MV-4-11 (cell line): ENCODE measurements around the gene TMTC1.
A peak's percentile ranks its signal among the peaks of the same experiment; 100 is the strongest.

Source experiments
- DNase-seq: peaks from one replicate; lab custom pipeline; 2025; lab: John Stamatoyannopoulos, UW

TMTC1 gene

DNA sequence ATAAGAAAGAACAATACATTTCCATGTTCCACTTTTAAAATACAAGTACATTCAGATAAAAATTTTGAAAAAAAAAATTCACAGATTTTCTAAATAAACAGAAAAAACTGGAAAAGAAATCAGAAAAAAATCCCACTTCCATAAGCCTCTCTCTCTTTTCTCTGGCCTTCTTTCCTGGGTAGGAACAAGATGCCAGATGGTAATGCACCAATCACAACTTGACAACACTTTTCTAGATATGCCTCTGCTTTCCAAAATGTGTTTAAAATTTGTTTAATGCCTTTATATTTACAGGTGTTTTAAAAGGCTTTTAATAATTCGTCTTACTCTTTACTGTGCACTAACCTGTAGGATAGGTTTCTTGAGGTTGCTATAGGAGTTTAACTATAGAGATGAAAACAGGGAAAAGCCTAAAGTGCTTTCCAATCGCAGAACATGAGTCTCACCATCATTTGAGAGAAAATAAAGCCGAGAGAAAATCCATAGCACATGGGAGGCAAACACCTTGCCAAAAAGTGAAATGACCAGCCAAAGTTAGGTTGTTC, 74.2 kb downstream of the TMTC1 start:
- DNase-seq, result no peak

DNA sequence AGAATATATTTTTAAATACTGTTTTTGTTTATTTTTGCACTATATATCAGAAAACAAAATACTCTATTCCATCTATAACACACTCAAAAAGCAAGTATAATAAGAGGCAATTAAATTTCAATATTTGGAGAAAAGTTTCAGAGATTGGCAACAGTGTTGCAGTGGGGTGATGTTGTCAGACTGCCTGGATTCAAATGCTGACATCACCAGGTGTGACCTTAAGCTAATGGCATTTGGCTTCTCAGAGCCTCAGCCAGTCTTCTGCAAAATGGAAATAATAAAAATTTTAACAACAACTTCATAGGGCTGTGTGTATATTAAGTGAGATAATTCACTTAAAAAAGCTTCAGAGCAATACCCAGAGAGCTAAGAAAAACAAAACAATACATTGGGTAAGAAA, 74.7 kb downstream of the TMTC1 start:
- DNase-seq, result no peak

DNA sequence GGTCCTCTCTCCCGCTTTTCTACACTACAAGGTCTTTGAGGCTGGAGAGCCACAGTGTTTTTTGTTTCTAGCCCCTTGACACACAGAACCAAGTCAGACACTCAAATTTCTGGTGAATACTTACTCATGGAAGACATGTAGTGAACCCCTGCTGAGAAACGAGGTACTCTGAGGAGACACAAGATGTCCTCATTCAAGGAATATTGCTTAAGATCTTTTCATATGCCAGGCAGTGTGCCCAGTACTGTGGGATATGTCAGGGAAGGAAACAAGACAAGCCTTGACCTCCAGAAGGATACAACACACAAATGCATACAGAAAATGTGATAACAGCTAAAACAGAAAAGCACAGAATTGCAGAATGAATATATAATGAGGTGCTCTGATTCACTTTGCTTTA, 75.9 kb downstream of the TMTC1 start:
- DNase-seq, result no peak

DNA sequence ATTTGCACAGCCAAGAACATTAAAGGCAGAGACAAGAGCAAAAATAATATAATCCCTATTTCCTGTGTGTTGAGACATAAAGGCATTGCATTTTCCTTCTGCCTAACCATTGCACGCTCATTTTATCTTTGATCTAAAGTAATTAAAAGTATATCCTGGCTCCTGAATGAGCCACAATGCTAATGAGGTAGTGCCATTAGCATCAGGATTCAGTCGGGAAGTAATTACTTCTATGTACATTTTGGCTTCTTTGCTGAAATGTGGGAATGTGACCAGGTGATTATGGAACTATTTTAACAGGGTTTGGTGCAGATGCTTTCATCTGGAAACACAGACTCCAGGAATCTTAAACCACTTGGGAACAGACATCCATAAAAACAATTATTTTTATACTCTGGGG, 77.4 kb downstream of the TMTC1 start:
- DNase-seq, result no peak

DNA sequence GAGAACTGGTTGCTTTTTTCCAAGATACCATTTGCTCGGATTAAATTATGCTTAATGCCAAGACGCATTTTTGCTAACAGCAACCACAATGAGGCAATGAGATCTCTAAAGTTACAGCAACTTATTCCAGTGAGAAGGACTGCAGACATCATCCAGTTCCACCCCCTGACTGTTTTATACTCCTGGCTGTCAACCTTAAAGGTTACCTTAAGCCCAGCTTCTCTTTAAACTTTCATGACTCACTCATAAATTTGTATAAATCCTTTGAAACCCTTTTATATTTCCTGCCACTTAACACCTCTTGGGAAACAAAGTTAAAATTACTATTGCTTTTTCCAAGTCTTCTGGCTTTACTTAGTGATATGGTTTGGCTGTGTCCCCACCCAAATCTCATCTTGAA, 80.2 kb downstream of the TMTC1 start:
- DNase-seq, result peak; percentile 15

DNA sequence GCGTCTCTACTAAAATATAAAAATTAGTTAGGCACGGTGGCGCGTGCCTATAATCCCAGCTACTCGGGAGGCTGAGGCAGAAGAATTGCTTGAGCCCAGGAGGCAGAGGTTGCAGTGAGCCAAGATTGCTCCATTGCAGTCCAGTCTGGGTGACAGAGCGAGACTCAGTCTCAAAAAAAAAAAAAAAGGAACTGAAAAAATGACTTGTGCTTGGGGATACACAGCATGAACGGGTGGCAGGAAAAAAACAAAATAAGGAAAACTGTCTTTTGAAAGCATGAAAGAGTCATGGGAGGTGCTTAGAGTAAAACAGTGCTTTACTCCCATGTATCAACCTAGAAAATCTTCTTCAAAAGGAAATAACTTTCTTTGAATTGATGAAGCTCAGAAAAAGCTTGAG, 80.8 kb downstream of the TMTC1 start:
- DNase-seq, result peak; percentile 85

DNA sequence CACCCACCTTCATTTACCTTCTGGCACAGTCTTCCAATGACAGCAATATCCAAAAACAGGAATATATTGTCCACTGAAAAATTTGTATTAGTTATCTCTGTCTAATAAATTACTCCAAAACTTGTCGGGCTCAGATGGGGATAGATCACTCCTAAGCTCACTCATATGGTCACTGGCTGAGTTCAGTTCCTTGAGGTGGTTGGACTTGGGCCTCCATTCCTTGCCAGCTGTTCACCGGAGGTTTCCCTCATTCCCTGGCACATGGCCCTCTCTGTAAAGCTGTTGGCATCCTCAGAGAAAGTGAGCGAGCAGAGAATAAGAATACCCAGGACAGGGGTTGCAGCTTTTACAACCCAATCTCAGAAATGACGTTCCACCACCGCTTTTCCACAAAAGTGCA, 81.5 kb downstream of the TMTC1 start:
- no peak for DNase-seq

DNA sequence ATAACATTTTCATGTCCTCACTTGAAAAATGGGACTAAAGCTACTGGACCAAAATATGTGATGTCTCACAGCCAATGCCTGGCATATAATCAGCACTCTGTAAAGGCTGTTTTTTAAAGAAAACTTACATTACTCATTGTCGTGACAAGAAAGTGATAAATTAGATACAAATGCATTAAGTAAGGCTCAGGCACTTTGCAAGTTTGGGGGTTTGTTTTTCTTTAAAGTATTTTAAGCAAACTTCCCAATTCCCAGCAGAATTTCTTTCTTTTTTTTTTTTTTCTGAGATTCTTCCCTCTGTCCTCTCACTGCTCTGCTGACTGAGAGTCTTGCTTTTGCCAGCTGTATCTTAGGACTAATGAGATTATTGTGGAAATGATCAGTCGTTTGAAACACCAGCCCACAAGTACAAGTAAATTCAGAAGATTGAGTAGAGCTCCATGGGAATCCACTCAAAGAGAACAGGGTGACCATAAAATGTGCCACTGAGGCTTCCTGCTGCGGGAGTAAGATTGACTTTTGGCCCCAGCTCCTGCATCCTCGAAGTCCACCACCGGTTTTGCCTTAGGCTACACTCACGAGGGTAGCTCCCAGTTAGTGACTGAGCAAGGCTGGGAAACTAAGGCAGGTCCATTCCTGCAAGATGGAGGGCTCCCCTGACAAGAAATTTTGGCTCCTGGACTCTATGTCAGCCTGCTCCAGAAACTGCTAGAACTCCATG, 82.8 kb downstream of the TMTC1 start:
- DNase-seq, result no peak

DNA sequence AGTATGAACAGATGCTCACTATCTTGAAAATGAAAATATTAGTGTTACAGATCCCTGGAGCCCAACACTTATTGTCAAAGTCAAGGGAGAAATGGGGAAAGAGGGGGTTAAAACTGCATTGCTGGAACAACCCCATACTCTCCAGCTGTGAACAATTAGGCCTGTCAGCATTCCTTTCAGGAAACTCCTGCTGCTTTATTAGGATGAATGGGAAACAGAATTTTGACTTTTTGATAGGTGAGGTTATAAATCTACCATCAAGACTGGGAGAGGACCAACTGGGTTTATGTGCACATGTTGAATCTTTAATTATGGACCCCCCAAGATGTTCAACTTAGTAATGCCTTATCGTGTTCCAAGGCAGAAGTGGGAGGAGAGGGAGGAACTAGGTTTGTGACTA, 85.0 kb downstream of the TMTC1 start:
- no peak for DNase-seq

DNA sequence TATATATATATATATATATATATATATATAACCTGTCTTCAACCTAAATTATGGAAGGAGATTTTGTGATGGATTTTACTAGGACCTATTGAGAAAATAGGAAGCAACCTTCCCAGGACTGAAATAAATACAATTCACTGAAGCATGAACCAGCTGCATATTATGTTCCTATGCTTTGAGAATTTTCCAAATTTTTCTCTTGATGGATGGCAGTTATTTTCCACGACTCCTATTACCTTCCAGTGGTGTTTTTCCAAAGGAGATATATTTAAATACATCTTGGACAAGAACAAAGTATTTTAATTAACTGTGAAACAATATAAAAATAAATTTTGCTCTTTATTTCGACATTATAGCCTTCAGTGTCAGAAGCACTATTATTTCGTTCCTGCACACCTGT, 87.9 kb downstream of the TMTC1 start:
- DNase-seq, result no peak

DNA sequence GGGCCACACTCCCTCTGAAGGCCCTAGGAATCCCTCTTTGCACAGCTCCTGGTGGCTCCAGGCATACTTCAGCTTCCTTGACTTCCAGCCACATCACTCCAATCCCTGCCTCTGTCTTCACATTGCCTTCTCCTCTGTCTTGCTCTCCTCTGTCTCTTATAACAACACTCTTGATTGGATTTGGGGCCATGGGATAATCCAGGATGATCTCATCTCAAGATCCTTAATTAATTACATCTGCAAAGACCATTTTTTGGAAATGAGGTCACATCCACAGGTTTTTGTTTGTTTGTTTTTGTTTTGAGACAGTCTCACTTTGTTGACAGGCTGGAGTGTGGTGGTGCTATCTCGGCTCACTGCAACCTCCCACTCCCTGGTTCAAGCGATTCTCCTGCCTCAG, 88.7 kb downstream of the TMTC1 start:
- DNase-seq, result no peak

DNA sequence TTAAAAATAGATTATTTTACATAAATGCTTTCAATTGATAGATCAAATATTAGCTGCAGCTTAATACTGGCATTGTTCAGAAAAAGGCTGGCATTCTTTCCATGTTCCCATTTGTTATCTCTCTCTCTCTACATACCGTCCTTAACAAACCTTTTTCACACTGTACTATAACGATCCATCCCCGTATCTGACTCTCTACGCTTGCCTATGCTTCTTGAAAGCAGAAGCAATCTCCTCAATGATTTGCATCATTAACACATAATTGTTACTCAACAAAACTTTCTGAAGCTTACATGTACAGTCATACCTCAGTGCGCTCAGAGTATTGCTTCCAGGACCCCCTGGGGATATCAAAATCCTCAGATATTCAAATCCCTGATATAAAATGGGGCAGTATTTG, 89.7 kb downstream of the TMTC1 start:
- DNase-seq, result no peak

DNA sequence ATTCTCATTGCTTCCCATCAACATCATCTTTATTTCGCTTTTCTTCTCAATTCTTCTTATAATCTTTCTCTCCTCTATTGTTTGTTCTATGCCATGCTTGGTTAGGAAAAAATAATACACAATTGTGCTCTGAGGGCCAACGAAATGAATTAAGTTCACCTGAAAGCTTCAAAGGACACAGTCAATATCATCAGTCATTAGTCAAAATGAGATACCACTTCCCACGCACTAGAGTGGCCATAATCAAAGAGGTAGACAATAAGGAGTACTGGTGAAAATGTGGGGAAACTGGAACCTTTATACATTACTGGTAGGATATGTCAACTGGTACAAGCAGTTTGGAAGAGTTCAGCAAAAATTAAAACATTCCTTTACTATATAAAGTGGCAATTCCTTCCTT, 91.5 kb downstream of the TMTC1 start:
- DNase-seq, result no peak

DNA sequence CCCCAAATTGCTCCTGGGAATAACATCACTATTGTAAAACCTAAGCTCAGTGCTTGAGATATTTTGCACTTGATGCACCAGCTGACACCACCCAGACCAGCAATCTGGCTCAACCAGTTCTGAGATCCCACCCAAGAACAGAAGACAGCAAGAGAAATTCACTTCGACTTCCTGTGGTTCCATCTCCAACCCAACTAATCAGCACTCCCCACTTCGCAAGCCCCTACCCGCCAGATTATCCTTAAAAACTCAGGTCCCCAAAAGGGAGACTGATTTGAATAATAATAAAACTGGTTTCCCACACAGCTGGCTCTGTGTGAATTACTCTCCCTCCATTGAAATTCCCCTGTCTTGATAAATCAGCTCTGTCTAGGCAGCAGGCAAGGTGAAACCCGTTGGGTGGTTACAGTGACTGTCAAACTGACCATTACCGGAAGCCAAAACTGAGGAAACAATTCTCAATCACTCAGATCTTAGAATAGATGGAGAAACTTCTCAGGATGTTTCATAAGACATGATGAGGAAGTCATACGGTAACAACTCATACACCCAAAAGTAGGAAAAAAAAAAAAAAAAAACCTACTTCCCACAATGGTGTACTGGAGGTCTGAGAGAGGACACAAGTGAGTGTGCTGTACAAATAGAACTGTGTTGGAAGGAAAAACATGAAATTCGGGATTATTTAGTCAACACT, 92.4 kb downstream of the TMTC1 start:
- peak; percentile 92 for DNase-seq

DNA sequence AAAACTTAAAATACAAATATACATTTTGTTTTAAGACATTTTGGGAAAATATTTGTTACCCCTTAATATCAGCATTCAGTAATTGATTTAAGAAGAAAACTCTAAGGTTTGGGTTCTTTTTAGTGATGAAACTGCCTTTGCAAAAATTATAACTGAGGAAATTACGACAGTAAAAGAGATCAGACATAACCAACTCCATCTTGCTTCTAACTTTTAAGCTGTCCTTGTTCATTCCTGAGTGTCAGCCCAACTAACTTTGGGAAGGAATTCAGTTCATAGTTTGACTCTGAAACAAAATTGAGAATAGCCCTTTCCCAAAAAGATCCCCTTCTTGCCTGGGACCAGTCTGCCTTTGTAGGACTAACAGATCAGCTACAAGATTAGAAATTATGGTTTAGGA, 93.0 kb downstream of the TMTC1 start:
- DNase-seq, result no peak

DNA sequence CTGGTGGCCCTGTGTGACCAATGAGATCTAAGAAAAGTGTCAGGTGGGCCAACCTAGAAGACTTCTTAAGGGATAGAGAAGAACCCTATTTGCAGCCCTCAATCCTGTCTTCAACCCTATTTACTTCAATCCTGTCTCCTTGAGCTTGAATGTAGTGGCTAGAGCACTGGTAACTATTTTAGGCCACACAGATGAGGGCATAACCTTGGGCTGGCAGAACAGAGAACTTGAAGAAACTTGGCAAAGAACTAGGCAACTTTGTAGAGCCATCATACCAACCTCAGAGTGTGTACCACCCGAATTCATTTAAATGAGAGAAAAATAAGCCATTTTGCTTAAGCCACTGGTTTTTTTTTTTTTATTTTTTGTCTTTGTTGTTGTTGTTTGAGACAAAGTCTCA, 94.8 kb downstream of the TMTC1 start:
- no peak for DNase-seq

DNA sequence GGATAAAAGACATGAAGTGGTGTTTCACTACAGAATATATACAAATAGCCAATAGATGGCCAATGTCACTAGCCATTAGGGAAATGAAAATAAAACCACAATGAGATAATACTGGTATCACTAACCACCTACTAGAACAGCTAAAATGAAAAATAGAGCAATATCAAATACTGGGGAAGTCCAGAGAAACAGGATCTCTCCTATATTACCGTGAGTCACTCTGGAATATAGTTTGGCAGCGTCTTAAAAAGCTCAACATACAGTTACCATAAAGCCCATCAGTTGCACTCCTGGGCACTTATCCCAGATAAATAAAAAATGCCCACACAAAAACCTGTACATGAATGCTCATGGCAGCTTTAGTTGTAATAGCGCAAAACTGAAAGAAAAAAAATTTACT, 101.7 kb downstream of the TMTC1 start:
- DNase-seq, result peak; percentile 5

DNA sequence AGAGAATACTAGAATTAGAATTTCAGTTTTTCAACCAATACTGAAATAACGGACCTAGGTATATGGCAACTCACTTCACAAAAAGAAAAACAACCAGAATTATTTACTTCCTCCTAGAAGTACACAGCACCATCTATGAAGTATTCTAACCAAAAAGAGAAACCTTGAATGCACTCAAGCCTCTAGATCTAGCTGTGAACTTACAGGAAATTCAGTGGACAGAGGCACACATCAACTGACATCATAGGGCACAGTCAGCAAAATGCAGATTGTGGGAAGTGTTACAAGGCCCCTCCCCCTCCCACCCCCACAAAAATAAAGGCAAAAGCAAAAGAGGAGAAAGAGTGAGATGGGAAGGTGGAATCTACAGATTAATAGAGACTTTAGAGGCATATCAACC, 102.4 kb downstream of the TMTC1 start:
- DNase-seq, result no peak

DNA sequence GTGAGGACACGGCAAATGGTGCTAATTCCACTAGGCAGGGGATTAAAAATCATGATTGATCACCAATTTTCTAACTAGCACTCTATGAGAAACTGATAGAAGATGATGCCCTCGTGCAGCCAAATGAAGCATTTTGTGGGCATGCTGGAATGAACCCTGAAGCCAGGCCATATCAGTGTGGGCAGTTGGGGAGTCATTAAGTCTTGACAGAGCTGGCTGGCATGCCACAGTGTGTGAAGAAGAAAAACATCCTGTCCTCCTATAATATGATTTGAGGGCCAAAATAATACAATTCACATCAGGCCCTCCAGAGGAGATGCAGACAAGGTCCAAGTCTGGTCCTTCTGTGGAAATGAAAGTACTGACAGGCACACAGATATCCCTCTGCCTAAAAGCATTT, 107.1 kb downstream of the TMTC1 start:
- DNase-seq, result no peak

DNA sequence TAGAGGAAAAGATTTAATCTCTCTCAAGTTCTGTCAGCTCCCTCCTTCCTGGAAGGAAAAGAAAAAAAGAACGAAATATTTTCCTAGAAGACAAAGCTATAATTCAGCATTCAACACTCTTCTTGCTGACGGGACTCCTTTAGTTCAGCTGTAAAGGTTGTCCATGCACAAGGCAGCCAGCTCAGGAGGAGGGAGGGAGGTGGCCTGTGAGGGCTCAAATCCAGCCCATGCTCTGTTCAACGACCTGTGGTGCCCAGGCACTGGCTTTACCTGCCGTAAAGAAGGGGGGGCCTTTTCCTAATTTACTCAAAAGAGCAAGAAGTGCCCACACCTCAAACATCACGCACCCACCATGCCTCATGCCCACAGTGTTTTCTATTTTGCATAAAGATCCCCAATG, 109.3 kb downstream of the TMTC1 start:
- DNase-seq, result no peak

DNA sequence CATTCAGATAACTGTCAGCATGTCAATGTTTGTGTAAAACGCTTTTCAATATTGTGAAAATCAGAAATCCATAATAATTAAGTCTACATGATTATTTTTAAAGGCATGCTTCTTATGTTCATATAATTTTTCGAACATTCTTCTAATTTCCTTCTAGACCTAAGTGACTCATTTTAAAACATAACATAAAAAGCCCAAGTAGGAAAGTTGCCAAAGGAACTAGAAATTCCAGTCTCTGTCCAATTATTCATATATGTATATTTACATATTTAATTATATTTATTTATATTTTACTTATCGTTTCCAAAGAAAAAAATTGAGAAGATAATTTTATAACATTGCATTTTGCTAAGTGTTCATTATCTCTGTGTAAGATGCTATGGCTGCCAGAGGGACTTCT, 110.4 kb downstream of the TMTC1 start:
- DNase-seq, result no peak

DNA sequence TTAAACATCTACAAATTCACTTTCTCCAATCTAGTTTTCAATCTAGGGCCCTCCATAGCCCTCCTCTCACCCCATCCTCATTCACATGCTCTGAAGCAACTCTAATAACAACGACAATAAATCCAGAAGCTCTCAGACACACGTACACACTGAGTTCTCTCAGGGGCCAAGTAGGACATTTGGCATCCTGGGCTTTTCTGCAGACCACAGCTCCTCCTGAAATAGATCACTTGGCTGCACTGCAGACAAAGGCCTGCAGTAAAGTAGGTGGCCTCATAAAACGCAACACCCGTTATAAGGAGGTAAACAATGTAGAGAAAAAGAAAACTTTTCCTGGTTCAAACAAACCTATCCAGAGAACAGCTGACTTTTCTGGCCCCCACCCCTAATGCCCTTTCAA, 111.2 kb downstream of the TMTC1 start:
- DNase-seq, result no peak

DNA sequence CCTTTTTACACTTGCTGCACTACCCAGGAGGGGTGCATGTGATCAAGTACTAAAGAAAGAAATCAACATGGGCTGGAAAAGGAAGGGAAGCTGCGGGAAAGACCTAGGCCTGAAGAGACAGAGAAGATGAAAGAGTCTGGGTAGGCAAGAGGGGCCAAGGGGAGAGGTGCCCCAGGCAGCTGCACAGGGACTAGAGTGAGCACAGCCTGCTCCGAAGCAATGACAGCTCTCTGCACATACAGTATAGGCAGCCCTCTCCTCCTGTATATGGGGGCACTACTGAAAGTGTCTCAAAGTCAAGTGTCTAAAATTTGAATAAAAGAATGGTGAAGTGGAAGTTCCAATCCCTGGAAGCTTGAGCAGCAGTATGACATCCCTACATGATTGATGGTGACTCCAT, 112.0 kb downstream of the TMTC1 start:
- DNase-seq, result no peak

DNA sequence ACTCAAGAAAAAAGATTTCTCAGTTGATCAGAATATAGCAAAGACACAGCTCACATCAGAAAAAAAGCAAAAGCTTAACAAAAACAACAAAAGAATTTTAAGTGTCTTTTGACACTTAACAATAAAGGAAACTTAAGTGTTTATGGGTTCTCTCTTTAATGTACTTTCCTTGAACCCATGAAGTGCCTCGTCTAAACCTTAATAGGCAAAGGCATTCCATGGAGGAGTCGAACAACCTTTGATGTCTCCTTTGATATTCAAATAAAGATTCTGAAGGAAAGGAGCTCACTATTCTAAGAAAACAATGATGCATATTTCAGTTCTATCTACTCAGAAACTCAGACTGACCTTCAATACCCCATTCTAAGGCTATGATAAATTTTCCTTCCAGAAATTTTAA, 116.7 kb downstream of the TMTC1 start:
- no peak for DNase-seq
